ENCODE results near the gene CAPN11. TPM values are rescaled to one million over a fixed set of nuclear protein-coding genes. Genes with fewer than 3 reads are reported as not detected.

CAPN11 gene
- total and polyA plus RNA-seq, 7 donors: 0.05 to 0.32 (median 0.13) TPM; not detected in 3

DNA sequence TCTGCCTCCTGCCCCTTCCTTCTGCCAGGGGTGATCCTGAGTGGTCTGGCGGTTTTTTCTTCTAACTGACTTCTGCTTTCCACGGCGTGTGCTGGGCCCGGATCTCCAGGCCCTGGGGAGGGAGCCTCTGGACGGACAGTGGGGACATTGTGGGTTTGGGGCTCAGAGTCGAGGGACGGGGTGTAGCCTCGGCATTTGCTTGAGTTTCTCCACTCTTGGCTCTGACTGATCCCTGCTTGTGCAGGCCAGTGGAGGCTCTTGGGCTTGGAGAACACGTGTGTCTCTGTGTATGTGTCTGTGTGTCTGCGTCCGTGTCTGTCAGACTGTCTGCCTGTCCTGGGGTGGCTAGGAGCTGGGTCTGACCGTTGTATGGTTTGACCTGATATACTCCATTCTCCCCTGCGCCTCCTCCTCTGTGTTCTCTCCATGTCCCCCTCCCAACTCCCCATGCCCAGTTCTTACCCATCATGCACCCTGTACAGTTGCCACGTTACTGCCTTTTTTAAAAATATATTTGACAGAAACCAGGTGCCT, 75.0 kb downstream of the CAPN11 start:
- 28 to 42% (median 32%) methylated on average over 14 of the region's 14 CpGs for WGBS, 3 donors
- Histone ChIP-seq H3K27ac (peak overlapping the region; percentile 96), H3K27me3 (ENCODE audit: insufficient read depth in 3 of 3, low read length in 2 of 3) (no peaks in the 10 kb centered on the region), H3K9me3 (no peaks in the 10 kb centered on the region), H3K4me3 (peak overlapping the region; percentile 4), H3K36me3 (ENCODE audit: insufficient read depth in 1 of 2, low read depth in 1 of 2) (peaks cover 2 to 40% of the 10 kb centered on the region in 2 donors), H3K4me1 (peaks cover 58% of the 10 kb centered on the region)
- DNase-seq: peak in 1 of 2 donors; percentile 53
- intact Hi-C loops (cut with DNase I): loop anchor here (1.0 to 2.0 kb wide), 2 partner anchors 61 kb away; no protein-coding TSS in a partner anchor
- TF ChIP-seq, protein P1, sequence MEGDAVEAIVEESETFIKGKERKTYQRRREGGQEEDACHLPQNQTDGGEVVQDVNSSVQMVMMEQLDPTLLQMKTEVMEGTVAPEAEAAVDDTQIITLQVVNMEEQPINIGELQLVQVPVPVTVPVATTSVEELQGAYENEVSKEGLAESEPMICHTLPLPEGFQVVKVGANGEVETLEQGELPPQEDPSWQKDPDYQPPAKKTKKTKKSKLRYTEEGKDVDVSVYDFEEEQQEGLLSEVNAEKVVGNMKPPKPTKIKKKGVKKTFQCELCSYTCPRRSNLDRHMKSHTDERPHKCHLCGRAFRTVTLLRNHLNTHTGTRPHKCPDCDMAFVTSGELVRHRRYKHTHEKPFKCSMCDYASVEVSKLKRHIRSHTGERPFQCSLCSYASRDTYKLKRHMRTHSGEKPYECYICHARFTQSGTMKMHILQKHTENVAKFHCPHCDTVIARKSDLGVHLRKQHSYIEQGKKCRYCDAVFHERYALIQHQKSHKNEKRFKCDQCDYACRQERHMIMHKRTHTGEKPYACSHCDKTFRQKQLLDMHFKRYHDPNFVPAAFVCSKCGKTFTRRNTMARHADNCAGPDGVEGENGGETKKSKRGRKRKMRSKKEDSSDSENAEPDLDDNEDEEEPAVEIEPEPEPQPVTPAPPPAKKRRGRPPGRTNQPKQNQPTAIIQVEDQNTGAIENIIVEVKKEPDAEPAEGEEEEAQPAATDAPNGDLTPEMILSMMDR (IDR thresholded peaks at IDR 0.05): no peak
- ATAC-seq: no peak

Other genes starting within 250 kb of the CAPN11 start
- gene MRPL14, start 31.4 kb upstream of the CAPN11 start, total RNA-seq: 100 to 1,000 TPM in 3 of 4 donors, 10 to 100 TPM in 1; 62.3 to 177 (median 113) TPM
- 100 to 1,000 TPM; 166 to 308 (median 197) TPM for gene MRPL14, start 31.4 kb upstream of the CAPN11 start, polyA plus RNA-seq
- gene TMEM63B, start 31.3 kb upstream of the CAPN11 start, total RNA-seq: 100 to 1,000 TPM in 1 of 4 donors, 10 to 100 TPM in 3; 32.7 to 121 (median 40.3) TPM
- gene TMEM63B, start 31.3 kb upstream of the CAPN11 start, polyA plus RNA-seq: 10 to 100 TPM; 23.5 to 39.2 (median 27.9) TPM
- under 1 TPM in 3 of 4 donors, not detected in 1; 0.34 to 0.54 (median 0.36) TPM for gene MYMX, start 58.1 kb downstream of the CAPN11 start, total RNA-seq
- under 1 TPM in 2 of 3 donors, not detected in 1; 0.09 to 0.61 TPM for gene MYMX, start 58.1 kb downstream of the CAPN11 start, polyA plus RNA-seq
- gene SLC29A1, start 64.8 kb downstream of the CAPN11 start, total RNA-seq: 10 to 100 TPM; 29.6 to 80.7 (median 41.6) TPM
- 10 to 100 TPM; 29.1 to 39.7 (median 39.1) TPM for gene SLC29A1, start 64.8 kb downstream of the CAPN11 start, polyA plus RNA-seq
- 1,000 to 10,000 TPM; 1,150 to 1,595 (median 1,339) TPM for gene HSP90AB1, start 88.3 kb downstream of the CAPN11 start, total RNA-seq
- gene HSP90AB1, start 88.3 kb downstream of the CAPN11 start, polyA plus RNA-seq: 1,000 to 10,000 TPM in 2 of 3 donors, 100 to 1,000 TPM in 1; 743 to 1,128 (median 1,033) TPM
- 10 to 100 TPM; 10.9 to 23.3 (median 18.0) TPM for gene SLC35B2, start 98.7 kb downstream of the CAPN11 start, total RNA-seq
- gene SLC35B2, start 98.7 kb downstream of the CAPN11 start, polyA plus RNA-seq: 10 to 100 TPM; 16.0 to 23.6 (median 20.8) TPM
- 1 to 10 TPM; 2.1 to 5.0 (median 3.0) TPM for gene NFKBIE, start 106.7 kb downstream of the CAPN11 start, total RNA-seq
- 1 to 10 TPM; 2.8 to 5.2 (median 4.0) TPM for gene NFKBIE, start 106.7 kb downstream of the CAPN11 start, polyA plus RNA-seq
- gene TMEM151B, start 111.6 kb downstream of the CAPN11 start, total RNA-seq: not detected
- gene TMEM151B, start 111.6 kb downstream of the CAPN11 start, polyA plus RNA-seq: under 1 TPM in 2 of 3 donors, not detected in 1; 0.04 to 0.07 TPM
- gene AARS2, start 154.5 kb downstream of the CAPN11 start, total RNA-seq: 1 to 10 TPM; 4.4 to 7.4 (median 5.1) TPM
- gene AARS2, start 154.5 kb downstream of the CAPN11 start, polyA plus RNA-seq: 1 to 10 TPM; 2.2 to 4.3 (median 3.0) TPM
- gene SPATS1, start 183.8 kb downstream of the CAPN11 start, total RNA-seq: not detected
- not detected for gene SPATS1, start 183.8 kb downstream of the CAPN11 start, polyA plus RNA-seq
- gene CDC5L, start 228.9 kb downstream of the CAPN11 start, total RNA-seq: 10 to 100 TPM; 27.4 to 33.3 (median 30.2) TPM
- gene CDC5L, start 228.9 kb downstream of the CAPN11 start, polyA plus RNA-seq: 10 to 100 TPM; 10.9 to 21.0 (median 11.6) TPM

All from psoas muscle (tissue), 8 donors.